Measurements from ENCODE around the gene IMPDH1.

IMPDH1 gene

GRCh38 chr7:128385988-128386925 lies 23.5 kb downstream of the IMPDH1 start:
- peak; percentile 61 to 65 for DNase-seq

GRCh38 chr7:128384726-128385125 lies 25.1 kb downstream of the IMPDH1 start:
- DNase-seq: no peak

GRCh38 chr7:128383776-128384175 lies 26.0 kb downstream of the IMPDH1 start:
- DNase-seq: no peak

- DNase-seq: peak; percentile 34 to 52
These were observed 28.5 kb downstream of the IMPDH1 start for GRCh38 chr7:128381161-128381821.

- no peak for DNase-seq
These were observed 29.2 kb downstream of the IMPDH1 start for GRCh38 chr7:128380483-128381106.

- DNase-seq: no peak
These were observed 29.8 kb downstream of the IMPDH1 start for GRCh38 chr7:128379900-128380479.

GRCh38 chr7:128378637-128379036 lies 31.1 kb downstream of the IMPDH1 start:
- DNase-seq: peak; percentile 31 to 58

GRCh38 chr7:128376077-128376476 lies 33.7 kb downstream of the IMPDH1 start:
- no peak for DNase-seq

GRCh38 chr7:128374041-128374440 lies 35.7 kb downstream of the IMPDH1 start:
- DNase-seq: no peak

GRCh38 chr7:128373606-128374005 lies 36.2 kb downstream of the IMPDH1 start:
- DNase-seq: no peak

- no peak for DNase-seq
These were observed 39.3 kb downstream of the IMPDH1 start for GRCh38 chr7:128370491-128370890.

GRCh38 chr7:128366986-128367385 lies 42.8 kb downstream of the IMPDH1 start:
- no peak for DNase-seq

GRCh38 chr7:128366300-128366699 lies 43.5 kb downstream of the IMPDH1 start:
- DNase-seq: peak in 1 of 2 experiments; percentile 6

- no peak for DNase-seq
These were observed 44.4 kb downstream of the IMPDH1 start for GRCh38 chr7:128365432-128365831.

- DNase-seq: no peak
These were observed 45.5 kb downstream of the IMPDH1 start for GRCh38 chr7:128364166-128364870.

- no peak for DNase-seq
These were observed 46.5 kb downstream of the IMPDH1 start for GRCh38 chr7:128363261-128363721.

- peak in 1 of 2 experiments; percentile 4 for DNase-seq
These were observed 47.1 kb downstream of the IMPDH1 start for GRCh38 chr7:128362670-128363069.

GRCh38 chr7:128361411-128362379 lies 48.1 kb downstream of the IMPDH1 start, which contains the start of gene PRRT4:
PRRT4 (minus strand) TSS chr7:128361690.
- peak; percentile 84 for DNase-seq

- no peak for DNase-seq
These were observed 49.5 kb downstream of the IMPDH1 start for GRCh38 chr7:128360359-128360678.

GRCh38 chr7:128359939-128360338 lies 49.8 kb downstream of the IMPDH1 start:
- DNase-seq: no peak

GRCh38 chr7:128359336-128359735 lies 50.4 kb downstream of the IMPDH1 start:
- DNase-seq: no peak

Measured in AML-193 (cell line).